Dedifferentiated amniotic fluid mesenchymal stem cell (primary cell): ENCODE measurements around the gene SDK2.

Source experiments
- DNase-seq: peaks from one replicate; pipeline ENCODE4 v3.0.0-alpha.2; 2016; ENCODE audit errors: extremely low spot score

The SDK2 gene

DNA sequence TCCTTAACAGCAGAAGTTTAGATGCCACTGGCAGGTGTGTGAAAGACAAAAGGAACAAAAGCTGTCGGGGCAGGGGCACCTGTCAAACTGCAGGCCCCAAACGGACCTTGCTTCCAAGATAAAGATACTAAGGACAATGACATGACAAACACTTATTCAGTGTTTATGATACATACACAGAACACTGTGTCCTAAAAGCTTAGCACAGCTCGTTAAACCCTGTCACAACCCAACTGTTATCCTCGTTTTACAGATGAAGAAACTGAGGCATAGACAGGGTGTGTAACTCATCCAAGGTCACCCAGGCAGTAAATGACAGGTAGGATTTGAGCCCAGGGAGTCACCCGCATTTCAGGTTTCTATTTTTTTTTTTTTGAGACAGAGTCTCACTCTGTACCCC lies 9.6 kb downstream of the SDK2 start:
- no peak for DNase-seq

DNA sequence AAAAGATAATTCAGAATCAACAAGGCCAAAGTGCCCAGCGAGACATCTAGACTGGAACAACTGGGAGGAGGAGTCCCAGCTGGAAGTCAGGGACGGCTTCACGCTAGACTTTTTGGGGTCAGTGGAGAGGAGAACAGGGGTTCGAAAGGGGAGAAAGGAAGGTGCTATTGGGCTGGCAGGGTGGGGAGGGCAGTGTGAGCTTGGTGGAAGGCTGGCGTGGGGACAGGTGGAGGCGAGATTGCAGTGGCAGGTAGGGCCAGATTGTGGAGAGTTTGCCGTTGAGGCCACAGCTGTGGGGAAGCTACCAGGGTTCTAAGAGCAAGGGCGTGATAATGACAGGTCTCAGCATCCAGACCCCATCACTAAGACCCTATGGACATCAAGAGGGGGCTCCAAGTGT lies 10.5 kb downstream of the SDK2 start:
- DNase-seq: no peak

DNA sequence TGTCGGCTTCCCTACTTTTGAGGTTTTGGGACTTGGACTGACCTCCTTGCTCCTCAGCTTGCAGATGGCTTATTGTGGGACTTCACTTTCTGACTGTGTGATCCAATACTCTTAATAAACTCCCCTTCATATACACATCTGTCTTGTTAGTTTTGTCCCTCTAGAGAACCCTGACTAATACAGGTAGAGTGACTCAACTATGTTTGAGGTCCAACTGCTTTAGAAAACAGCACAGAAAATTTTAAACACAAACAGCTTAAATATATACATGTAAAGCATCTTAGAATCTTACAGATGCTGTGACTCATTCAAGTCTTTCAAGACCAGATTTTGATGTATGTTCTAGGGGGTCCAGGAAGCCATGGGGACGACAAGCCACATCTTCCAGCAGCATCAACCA lies 11.7 kb downstream of the SDK2 start:
- DNase-seq: no peak

DNA sequence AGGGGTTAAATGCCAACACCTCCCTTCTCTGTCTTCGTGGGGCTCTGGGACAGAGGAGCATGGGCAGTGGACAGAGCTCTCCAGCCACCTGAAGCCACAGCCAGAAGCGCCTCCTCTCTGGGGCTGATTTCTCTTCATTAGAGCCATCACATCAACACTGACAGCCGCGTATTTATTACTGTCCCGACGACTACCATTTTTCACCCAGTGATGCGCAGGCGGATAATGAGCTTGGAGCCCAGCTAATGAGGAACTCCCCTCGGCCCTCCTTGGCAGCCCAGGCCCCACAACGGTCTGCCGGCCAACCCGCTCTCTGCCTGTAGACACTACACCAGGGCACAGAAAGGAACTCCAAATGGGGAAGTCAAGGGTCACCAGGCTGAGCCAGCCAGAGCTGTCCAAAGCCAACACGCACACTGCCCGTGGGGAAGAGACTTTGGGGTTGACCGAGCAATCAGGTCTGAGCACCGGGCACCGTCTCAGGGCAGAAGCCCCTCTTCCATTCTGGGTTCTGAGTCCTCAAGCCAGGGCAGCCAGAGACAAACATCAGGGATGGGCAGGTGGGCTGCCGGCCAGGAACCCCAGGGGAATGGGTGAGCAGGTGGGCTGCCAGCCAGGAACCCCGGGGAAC lies 13.2 kb downstream of the SDK2 start:
- no peak for DNase-seq

DNA sequence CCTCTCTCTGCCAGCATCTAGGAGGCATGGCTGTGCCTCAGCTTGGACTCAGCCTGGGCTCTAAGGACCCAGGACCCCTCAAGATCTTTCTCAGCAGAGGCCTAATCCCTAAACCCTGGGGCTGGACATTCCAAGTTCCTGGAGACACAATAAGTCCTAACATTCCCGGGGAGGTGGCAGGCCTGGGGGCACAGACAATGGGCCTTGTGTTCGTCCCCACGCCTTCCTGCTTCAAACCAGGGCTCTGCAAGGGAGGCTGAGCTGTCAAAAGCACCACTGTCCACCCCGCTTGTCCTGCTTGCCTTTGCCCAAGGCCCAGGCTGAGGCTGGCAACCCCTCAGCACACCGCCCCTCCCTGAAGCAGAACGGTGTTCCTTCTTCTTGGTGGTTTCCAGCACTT lies 13.7 kb downstream of the SDK2 start:
- DNase-seq: no peak

DNA sequence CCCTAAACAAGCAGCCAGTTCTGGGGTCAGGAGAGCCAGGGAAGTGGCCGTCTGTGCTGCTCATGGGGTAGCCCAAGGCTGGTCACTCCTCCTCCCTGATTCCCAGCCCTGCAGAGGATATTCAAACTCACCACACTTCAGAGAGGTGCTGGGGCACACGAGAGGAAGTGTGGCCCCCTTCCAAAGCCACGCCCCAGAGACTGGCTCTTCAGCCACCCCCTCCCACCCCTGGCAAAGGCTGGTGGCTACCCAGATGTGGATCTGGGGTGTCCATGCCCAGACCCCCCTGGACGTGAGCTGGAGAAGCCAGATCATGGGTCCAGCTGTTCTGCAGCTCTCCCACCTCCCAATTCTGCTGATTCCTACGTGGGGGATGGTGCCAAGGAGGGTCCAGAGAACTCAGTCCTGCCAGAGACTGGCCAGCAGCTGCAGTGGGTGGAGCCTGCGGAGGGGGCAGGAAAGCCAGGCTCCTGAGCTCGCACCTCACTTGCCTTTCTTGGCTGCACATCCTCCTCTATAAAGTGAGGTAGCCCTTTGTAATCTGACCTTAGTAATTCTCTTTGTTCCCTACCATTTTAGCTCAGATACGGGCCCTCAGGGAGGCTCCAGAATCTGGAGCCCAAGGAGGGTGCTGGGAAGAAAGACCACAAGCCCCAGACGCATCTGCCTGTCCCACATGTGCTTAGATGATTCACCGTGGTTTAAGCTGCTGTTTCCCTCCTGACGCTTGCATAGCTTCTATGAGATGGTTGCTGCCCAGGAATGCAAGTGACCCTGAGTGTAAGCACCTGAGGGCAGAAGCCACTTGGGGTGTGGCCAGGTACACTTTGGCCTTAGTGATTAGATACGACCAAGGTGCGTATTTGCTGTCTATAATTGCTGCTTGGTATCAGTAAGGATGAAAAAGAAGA lies 15.3 kb downstream of the SDK2 start:
- DNase-seq: no peak

DNA sequence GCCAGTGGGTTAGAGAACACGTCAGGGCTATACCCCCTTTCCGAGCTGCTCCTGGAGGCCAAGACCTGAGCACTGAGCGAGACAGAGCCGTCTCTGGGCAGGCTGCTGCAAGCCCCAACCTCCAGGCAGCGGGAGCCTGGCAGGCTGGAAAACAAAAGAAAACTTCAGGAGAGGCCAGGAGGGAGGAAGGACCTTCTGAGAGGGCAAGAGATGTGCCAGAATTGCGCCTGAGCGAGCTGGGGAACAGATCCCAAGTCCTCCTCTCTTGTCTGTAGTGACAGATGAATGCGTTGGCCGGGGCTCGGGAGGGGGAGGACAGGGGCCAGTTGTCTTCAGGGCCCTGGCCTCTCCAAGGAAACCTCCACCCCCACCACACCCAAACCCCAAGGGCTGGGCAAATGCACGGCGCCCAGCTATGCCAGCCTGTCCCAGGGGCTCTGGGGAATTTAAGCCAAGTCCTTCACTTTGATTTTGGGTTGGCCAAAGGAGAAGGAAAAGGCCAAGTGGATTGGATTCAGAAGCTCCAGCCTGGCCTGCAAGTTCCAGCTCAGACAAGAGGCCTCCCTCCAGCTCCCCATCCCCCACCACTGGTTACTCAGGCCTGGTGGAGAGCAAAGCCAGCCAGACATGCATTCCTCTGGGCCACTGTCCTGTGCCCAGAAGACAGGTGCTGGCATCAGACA lies 18.1 kb downstream of the SDK2 start:
- DNase-seq: no peak

DNA sequence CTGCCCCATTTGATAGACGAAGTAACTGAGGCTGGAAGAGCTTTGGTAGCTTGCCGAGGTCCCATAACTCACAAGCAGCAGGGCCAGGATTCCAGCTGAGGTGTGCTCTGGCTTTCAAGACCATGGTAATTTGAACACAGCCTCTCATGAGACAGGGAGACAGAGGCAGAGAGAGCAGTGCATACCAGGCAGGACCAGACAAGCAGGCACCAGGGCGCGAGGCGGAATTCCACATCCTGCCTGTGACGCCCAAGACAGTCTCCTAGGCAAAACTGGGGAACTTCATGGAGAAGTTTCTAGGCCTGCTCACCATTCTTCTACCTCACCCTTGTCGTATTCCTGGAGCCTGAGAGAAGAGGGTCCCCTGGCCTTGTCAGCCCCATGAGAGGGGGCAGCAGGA lies 19.2 kb downstream of the SDK2 start:
- no peak for DNase-seq

DNA sequence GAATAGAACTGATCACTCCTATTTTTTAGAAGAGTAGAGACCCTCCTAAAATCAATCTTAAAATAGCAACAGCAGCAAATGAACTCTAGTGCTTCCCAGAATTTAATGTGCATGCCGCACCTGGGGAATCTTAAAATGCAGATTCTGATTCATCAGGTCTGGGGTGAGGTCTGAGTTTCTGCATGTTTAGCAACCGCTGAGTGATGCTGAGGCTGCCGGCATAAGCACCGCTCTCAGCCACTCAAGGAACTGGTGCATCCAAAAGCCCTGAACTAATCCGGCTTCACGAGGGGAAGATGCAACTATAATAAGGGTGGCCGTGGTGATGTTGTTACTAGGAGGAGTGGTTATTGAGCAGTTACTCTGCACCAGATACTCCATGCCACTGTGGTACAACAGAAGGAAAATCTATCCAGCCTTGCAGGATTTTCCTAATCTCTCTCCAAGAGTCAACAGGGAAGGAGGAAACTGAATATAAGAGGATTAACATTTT lies 19.7 kb downstream of the SDK2 start:
- no peak for DNase-seq

DNA sequence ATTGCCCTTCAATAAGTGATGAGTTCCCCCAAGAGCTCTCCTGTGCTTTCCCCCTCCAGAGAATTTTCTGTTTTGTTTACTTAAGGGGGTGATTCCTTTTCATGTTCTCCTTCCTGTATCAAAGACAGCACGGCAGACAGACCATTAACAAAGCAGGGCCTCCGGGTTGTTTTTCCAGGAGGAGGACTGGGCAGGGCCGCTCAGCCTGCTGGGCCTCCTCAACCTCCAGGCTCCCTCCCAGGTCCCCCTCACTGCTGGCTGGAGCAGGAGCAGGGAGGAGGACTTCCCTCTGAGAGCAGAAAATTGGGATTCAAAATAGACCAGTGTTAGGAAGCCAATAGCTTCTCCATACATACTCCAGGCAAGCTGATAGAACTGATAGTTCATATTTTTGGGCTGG lies 20.4 kb downstream of the SDK2 start:
- no peak for DNase-seq

DNA sequence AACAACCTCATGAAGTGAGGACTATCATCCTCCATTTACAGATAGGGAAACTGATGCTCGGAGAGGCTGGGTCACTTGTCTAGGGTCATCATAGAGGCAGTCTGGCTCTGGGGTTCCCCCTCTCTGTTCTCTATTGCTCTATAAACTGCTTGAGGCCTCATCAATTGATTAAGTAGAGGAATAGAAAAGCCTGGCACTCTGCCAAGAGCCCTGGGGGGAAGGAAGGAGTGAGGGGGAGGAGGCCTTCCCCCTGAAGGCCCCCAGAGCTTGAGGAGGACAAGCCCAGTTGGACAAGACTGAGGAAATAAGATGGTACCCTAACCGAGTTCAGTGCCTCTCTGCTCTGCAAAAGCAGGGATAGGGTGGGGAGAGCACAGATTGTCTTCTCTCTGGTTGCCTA lies 21.0 kb downstream of the SDK2 start:
- no peak for DNase-seq

DNA sequence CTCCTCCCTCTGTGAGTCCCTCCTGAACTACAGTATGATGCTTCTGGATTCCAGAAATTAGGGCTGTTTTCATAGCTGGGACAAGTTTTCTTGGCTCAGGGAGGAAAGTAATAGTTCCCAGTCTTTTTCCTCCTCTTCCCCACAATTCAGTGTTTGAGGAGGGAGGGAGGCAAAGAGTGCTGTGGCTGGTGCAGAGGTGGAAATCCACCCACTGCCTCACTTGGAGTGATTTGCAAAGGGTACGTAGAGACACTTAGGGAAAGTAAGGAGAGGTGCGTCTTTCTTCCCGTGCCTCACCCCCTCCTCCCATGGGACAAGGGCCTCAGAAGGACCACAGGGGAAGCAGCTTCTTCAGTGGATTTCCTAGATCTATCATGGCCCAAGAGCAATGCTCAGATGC lies 21.9 kb downstream of the SDK2 start:
- no peak for DNase-seq

DNA sequence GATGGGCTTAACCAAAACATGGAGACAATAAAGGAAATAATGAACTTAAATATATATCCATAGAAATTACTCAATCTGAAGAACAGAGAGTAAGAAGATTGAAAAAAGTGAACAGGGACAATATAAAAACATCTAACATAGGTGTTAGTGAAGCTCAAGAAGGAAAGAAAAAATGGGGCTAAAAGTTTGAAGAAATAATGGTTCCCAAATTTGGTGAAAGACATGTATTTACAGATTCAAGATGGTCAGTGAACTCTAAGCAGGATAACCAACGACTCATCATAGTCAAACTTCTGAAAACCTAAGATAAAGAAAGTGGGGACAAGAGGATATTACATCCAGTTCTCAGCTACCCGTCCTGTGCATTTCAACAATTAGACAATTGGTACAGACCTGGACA lies 22.6 kb downstream of the SDK2 start:
- DNase-seq: no peak

DNA sequence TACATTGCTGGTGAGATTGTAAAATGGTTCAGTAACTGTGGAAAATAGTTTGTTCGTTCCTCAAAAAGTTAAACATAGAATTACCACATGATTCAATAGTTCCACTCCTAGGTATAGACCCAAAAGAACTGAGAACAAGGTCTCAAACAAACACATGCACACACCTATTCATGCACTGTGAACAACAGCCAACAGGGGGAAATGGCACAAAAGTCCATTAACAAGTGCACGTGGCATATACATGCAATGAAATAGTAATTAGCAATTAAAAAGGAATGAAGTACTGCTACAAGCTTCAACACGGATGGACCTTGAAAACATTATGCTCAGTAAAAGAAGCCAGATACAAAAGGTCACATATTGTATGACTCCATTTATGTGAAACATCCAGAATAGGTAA lies 23.8 kb downstream of the SDK2 start:
- DNase-seq: no peak

DNA sequence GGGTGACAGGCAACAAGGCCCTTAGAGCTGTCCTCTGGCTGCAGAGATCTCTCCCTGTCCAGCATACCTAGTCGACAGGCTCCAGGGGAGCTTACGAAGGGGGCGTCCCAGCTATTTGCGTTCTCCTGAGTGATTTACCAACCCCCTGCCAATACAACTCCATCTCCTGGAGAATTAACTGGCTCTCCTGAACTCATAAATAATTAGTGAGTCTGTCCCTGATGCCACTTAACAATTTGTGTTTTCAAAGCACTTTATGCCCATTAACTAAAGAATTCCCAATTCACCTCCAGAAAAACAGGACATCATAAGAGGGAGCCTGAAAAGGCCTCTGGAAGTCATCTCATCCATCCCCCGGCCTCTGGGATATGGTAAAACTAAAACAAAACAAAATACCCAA lies 26.7 kb downstream of the SDK2 start:
- no peak for DNase-seq

DNA sequence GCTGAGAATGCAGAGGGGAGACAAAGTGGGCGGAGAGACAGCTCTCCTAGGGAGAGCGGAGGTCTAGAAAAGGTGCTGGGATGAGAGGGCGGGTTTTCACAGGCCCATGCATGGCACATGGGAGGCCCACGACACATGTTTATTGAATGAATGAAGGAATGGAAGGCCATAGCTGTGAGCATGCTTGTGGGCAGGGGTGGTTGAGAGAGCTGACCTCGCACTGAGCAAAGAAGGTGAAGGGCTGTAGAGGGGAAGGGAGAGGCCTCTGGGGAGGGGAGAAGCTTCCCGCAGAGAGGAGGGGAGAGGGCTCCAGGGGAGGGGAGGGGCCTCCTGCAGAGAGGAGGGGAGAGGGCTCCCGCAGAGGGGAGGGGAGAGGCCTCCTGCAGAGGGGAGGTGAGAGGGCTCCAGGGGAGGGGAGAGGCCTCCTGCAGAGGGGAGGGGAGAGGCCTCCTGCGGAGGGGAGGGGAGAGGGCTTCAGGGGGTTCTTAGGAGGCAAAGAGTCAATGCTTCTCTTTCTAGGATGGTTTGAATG lies 27.3 kb downstream of the SDK2 start:
- no peak for DNase-seq

DNA sequence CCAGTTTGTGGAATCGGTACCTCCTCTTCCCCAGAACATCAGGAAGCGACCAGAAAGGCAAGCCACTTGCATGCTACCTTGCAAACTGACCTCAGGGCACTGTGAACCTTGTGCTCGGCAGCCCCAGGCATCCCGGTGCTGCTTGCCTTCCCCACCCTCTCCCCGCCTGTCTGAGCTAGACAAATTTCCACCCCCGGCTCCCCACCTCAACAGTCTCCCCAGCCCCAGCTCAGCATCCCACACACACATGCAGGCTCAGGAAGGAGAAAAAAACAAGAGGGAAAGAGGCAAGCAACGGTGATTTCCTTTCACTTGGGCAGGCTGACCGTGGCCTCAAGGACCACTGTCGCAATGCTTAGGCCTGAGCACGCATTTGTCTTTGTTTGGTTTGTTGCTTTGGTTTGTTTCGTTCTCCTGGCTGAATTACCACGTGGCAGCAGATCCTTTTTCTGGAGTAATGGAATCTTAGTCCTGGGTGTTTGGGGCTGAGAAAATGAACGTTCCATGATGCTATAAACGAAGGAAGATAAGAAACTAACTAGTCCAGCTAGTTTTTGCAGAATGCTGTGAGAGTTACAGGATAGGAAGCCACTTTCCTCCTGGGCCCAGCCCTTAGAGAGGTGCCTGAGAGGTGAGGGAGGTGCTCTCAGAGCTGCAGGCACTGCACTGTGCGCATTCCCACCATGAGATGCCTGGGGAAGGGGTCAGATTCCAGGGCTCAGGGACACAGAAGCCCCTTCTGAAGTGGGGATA lies 27.9 kb downstream of the SDK2 start:
- no peak for DNase-seq

DNA sequence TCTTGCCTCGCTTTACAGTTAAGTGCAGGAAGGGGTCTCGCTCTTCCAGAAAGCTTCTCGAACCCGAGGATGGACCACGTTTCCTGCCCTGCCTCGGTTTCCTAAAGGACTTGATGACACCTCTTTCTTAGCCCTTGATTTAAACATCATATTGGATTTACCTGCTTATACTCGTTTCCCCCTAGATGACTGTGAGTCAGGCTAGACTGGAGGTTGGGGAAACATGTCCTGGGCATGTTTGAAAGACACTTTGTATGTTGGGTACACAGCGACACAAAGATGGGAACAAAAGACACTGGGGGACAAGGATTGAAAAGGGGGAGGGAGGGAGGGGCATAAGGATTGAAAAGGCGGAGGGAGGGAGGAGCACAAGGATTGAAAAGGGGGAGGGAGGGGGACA lies 30.0 kb downstream of the SDK2 start:
- no peak for DNase-seq

DNA sequence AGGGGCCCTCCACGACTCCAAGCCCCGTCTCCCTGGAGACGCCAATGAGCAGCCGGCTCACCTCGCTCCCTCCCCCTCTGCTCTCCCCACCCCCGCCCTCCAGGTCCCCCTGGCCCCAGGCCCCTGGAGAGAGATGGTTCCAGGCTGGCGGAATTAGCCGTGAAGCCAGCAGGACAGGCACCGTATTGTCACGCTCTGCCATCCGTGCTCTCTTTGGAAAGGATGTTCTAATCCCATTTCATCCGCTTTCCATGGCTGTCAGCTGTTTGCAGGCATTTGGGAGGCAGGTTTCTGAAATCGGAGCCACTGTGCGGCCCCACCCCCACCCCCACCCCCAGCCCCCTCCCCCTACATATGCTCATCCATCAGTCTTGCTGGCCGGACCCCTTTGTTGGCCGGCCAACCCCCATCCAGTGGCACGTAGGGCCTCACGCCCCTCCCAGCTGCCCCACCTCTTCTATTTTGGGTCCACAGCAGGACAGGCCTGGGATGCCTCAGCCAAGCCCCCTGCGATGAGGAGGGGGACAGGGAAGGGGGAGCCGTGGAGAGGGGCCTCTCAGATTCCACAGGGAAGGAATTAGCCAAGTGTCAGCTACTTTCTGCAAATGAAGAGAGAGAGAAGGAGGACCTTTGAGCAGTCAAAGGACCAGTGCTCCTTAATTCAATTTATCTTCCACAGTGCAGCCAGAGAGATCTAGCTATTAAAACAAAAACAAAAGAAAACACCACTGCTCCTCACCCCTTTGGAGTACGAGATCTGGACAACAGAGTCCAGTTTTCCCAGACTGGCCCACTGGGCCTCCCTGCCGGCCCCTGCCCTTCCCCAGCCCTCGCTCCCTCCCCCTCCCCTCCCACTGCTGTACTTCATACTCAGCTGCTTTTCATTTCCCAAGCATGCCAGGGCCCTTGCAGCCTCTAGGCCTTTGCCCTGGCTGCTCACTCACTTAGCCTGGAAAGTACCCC lies 30.7 kb downstream of the SDK2 start:
- DNase-seq: no peak

DNA sequence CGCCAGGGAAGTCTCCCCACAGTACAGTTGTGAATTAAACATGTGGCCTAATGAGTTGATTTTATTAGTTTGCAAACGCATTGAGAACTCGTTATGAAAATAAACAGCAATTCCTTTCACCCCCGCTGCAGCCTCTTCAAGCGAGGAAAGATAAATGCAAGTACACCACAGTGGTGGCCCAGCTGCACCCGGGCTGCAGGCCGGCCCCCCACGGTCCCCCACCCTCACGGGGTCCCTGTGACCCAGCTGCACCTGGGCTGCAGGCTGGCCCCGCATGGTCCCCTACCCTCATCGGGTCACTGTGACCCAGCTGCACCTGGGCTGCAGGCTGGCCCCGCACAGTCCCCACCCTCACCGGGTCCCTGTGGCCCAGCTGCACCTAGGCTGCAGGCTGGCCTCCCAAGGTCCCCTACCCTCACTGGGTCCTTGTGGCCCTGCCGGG lies 32.2 kb downstream of the SDK2 start:
- no peak for DNase-seq

DNA sequence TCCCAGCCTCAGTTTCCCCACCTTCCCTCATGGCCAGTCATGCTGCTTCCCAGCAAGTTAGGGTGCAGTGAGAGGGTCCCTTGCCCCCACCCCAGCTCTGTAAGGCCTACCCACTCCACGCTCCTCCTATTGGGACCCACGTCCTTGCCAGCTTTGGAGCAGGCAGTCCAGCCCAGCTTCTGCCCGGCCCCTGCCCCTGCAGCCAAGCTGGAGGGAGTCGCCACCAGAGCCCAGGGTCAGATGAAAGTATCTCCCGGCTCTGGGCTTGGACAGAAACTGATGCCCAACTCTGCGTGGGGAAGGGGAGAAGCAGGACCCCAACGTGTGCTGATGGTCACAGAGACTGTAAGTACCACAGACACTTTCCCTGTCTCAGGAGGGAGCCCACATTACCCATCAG lies 32.6 kb downstream of the SDK2 start:
- no peak for DNase-seq
